Endothelial cell of umbilical vein (primary cell): ENCODE measurements around the gene NHS. TPM values are rescaled to one million over a fixed set of nuclear protein-coding genes. Genes with fewer than 3 reads are reported as not detected.

ENCODE experiments used
- BruUV-seq: library from RNA; stranded (reverse); fragments of 400-500 nt; replicated peaks from 2 replicates; lab custom pipeline; 2021; lab: Mats Ljungman, UMichigan
- CTCF ChIA-PET: fragments of 300-600, 350-600 bp; sonication (Branson Sonifier 250); formaldehyde crosslinking; loops from one replicate; lab custom pipeline; 2021; ENCODE audit warnings: antibody characterized with exemption, inconsistent platforms; lab: Charles Lee
- POLR2A ChIA-PET: fragments of 300-600, 350-600 bp; sonication (Branson Sonifier 250); formaldehyde crosslinking; loops from one replicate; lab custom pipeline; 2021; ENCODE audit warnings: antibody characterized with exemption, inconsistent platforms; lab: Charles Lee
- DNase-seq: peaks from one replicate; pipeline ENCODE4 v3.0.0-alpha.2; 2011; ENCODE audit warnings: low read depth, low spot score
- FAIRE-seq: peaks from 2 replicates; lab custom pipeline; 2011; peaks lifted over from hg19 to GRCh38; lab: Jason Lieb, UNC
- H2AFZ ChIP-seq: 2 replicates; pipeline ENCODE4 v1.6.0; 2012; ENCODE audit warnings: low read depth, low read length, control low read depth, inconsistent platforms
- H3K27ac ChIP-seq: 2 replicates; pipeline ENCODE4 v1.5.1; 2011; ENCODE audit warnings: low read depth, mild to moderate bottlenecking, control low read depth, low read length, moderate library complexity; ENCODE audit not compliant: insufficient read depth
- H3K27me3 ChIP-seq, 2 experiments: 2 replicates each; pipeline versions ENCODE4 v1.6.0 to v1.6.1; 2011; ENCODE audit warnings: low read length in 2 of 2, mixed read lengths in 1 of 2; ENCODE audit not compliant: control insufficient read depth in 2 of 2, insufficient read depth in 2 of 2
- H3K36me3 ChIP-seq, 2 experiments: 2 replicates in 1 of 2; 3 replicates in 1 of 2; pipeline ENCODE4 v1.5.1; 2011; ENCODE audit warnings: low read length in 2 of 2, mild to moderate bottlenecking in 1 of 2, moderate library complexity in 1 of 2; ENCODE audit not compliant: control insufficient read depth in 2 of 2, insufficient read depth in 2 of 2; ENCODE audit errors: extremely low read depth in 1 of 2
- H3K4me1 ChIP-seq: 3 replicates; pipeline ENCODE4 v1.5.1; 2011; ENCODE audit warnings: mild to moderate bottlenecking, low read length; ENCODE audit not compliant: control insufficient read depth, insufficient read depth; ENCODE audit errors: extremely low read depth
- H3K4me2 ChIP-seq: 2 replicates; pipeline ENCODE4 v1.6.1; 2011; ENCODE audit warnings: low read length, control low read depth, mixed read lengths; ENCODE audit not compliant: insufficient read depth
- H3K4me3 ChIP-seq, 3 experiments: fragments of 200-600 bp in 1 of 3; sonication (generic), shearing (Covaris generic) in 1 of 3; replicated peaks in 1 of 3; 2 replicates each; pipeline ENCODE4 v1.5.1; 2011 to 2016; ENCODE audit warnings: control low read depth in 3 of 3, low read length in 3 of 3, mild to moderate bottlenecking in 2 of 3, inconsistent platforms in 1 of 3, low read depth in 1 of 3, moderate library complexity in 1 of 3; ENCODE audit not compliant: insufficient read depth in 1 of 3
- H3K79me2 ChIP-seq: 2 replicates; pipeline ENCODE4 v1.6.0; 2012; ENCODE audit warnings: low read length, inconsistent platforms; ENCODE audit not compliant: control insufficient read depth, insufficient read depth
- H3K9ac ChIP-seq: replicated peaks from 2 replicates; pipeline ENCODE3; 2011; ENCODE audit warnings: low read length, control low read depth; ENCODE audit not compliant: insufficient read depth; ENCODE audit errors: extremely low read depth
- H3K9me1 ChIP-seq: replicated peaks from 3 replicates; pipeline ENCODE4 v1.6.0; 2011; ENCODE audit warnings: mild to moderate bottlenecking, low read length; ENCODE audit not compliant: control insufficient read depth, insufficient read depth; ENCODE audit errors: extremely low read depth
- H3K9me3 ChIP-seq: replicated peaks from 2 replicates; pipeline ENCODE4 v1.5.1; 2012; ENCODE audit warnings: low read length, inconsistent platforms; ENCODE audit not compliant: control insufficient read depth, insufficient read depth
- H4K20me1 ChIP-seq: replicated peaks from 2 replicates; pipeline ENCODE3; 2011; ENCODE audit warnings: mild to moderate bottlenecking, low read length; ENCODE audit not compliant: control insufficient read depth, insufficient read depth; ENCODE audit errors: extremely low read depth
- CTCF ChIP-seq, 2 donors: IDR thresholded peaks; 1 replicate in 1 of 2; 2 replicates in 1 of 2; pipeline ENCODE4 v1.5.1; 2011; ENCODE audit warnings: low read length in 2 of 2, mild to moderate bottlenecking in 2 of 2, moderate library complexity in 2 of 2, control low read depth in 1 of 2, inconsistent platforms in 1 of 2, low read depth in 1 of 2; ENCODE audit not compliant: insufficient read depth in 1 of 2; ENCODE audit errors: extremely low read depth in 1 of 2
- EZH2 ChIP-seq: IDR thresholded peaks from 2 replicates; pipeline ENCODE4 v1.6.1; 2012; ENCODE audit warnings: borderline replicate concordance, low read depth, mild to moderate bottlenecking, moderate library complexity, low read length, inconsistent platforms; ENCODE audit not compliant: severe bottlenecking
- FOS ChIP-seq: IDR thresholded peaks from 2 replicates; pipeline ENCODE4 v1.6.1; 2011; ENCODE audit warnings: mild to moderate bottlenecking, low read length, moderate library complexity, borderline replicate concordance; ENCODE audit not compliant: insufficient read depth
- GATA2 ChIP-seq: IDR thresholded peaks from 2 replicates; pipeline ENCODE4 v1.7.0; 2011; ENCODE audit warnings: low read depth, mild to moderate bottlenecking, moderate library complexity, mixed read lengths, low read length; ENCODE audit not compliant: insufficient read length, insufficient read depth
- JUN ChIP-seq: IDR thresholded peaks from 2 replicates; pipeline ENCODE4 v1.6.1; 2011; ENCODE audit warnings: borderline replicate concordance, low read depth; ENCODE audit not compliant: insufficient read length, insufficient read depth
- MAX ChIP-seq: IDR thresholded peaks from 2 replicates; pipeline ENCODE4 v1.6.1; 2011; ENCODE audit not compliant: insufficient read depth, insufficient read length
- MYC ChIP-seq: IDR thresholded peaks from one replicate; pipeline ENCODE4 v1.6.1; 2011; ENCODE audit warnings: mild to moderate bottlenecking, low read depth, low read length
- POLR2A ChIP-seq: IDR thresholded peaks from 2 replicates; pipeline ENCODE4 v1.6.1; 2012; ENCODE audit warnings: low read depth, mild to moderate bottlenecking, control low read depth, low read length
- POLR2AphosphoS5 ChIP-seq: IDR thresholded peaks from 2 replicates; pipeline ENCODE4 v1.6.1; 2012; ENCODE audit warnings: low read depth, mild to moderate bottlenecking, control low read depth, low read length, moderate library complexity; ENCODE audit not compliant: insufficient read depth
- dilution Hi-C: fragments of 300-500 bp; cut with MboI; formaldehyde crosslinking; loops from one replicate; pipeline ENCODE4 v1.15.0; 2019; ENCODE audit warnings: low sequenced_read_pairs; ENCODE audit not compliant: extremely low pct_ligation_motif_present
- intact Hi-C: fragments of 100-400 bp; cut with micrococcal nuclease; formaldehyde crosslinking; loops from one replicate; pipeline ENCODE4 v1.10.0; 2022
- polyA plus RNA-seq, 4 experiments: library from polyadenylated mRNA; depleted of rRNA in 3 of 4; stranded (reverse) in 3 of 4; unstranded in 1 of 4; fragments of >200 nt; gene quantifications; 2 replicates each; pipeline versions ENCODE4 v1.2.1 to v1.2.3, GENCODE V29; 2011 to 2012; ENCODE audit warnings: missing spikeins in 1 of 4
- total RNA-seq: library from RNA; stranded (reverse); gene quantifications from 2 replicates; pipeline ENCODE4 v1.2.3, GENCODE V29; 2021

The NHS gene
- total and polyA plus RNA-seq, 2 donors (not counting 3 experiments of a cell fraction or from before 2014, with no cell fraction given): 0.07 to 0.46 TPM

DNA sequence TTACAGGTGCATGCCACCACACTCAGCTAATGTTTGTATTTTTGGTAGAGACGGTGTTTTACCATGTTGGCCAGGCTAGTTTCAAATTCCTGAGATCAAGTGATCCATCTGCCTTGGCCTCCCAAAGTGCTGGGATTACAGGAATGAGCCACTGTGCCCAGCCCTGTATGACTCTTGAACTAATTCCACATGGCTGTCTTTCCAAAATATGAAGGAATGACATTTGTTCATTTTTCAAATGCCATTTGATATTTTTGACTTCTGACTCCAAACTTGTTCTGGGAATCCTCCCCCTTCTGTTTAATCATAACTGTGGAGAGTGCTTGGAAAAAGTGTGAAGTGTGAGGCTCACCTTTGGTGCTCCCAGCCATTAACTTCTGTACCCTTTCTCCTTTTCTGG is 119.2 kb downstream of the NHS start:
- Histone ChIP-seq H3K4me3 (no peak overlapping the region), H3K79me2 (no peaks in the 10 kb centered on the region), H2AFZ (no peak overlapping the region), H3K9me1 (no peaks in the 10 kb centered on the region), H4K20me1 (no peaks in the 10 kb centered on the region), H3K27me3 (no peaks in the 10 kb centered on the region), H3K9ac (no peak overlapping the region), H3K36me3 (no peaks in the 10 kb centered on the region), H3K4me2 (no peak overlapping the region), H3K4me1 (no peaks in the 10 kb centered on the region), H3K9me3 (no peaks in the 10 kb centered on the region), H3K27ac (no peak overlapping the region)
- dilution Hi-C loops (no loop called here), intact Hi-C loops (no loop called here)
- POLR2A ChIA-PET: no interaction called here
- BruUV-seq: no TSS peak
- FAIRE-seq: no peak
- DNase-seq: no peak
- TF ChIP-seq CTCF (IDR thresholded peaks at IDR 0.05; ENCODE audit: extremely low read depth in 1 of 2, insufficient read depth in 1 of 2, low read depth in 1 of 2, low read length in 2 of 2) (no peak), POLR2A (no peak), GATA2 (no peak)
- CTCF ChIA-PET: no interaction called here

GRCh38 chrX:17495052-17495451 is 120.1 kb downstream of the NHS start:
- DNase-seq (no peak), FAIRE-seq (no peak)
- Histone ChIP-seq H3K4me1 (no peaks in the 10 kb centered on the region), H3K4me3 (no peak overlapping the region), H3K27ac (no peak overlapping the region), H2AFZ (no peak overlapping the region), H3K79me2 (no peaks in the 10 kb centered on the region), H3K9ac (no peak overlapping the region), H4K20me1 (no peaks in the 10 kb centered on the region), H3K9me1 (no peaks in the 10 kb centered on the region), H3K36me3 (no peaks in the 10 kb centered on the region), H3K4me2 (no peak overlapping the region), H3K9me3 (no peaks in the 10 kb centered on the region), H3K27me3 (no peaks in the 10 kb centered on the region)
- intact Hi-C loops: no loop called here
- dilution Hi-C loops: no loop called here
- CTCF ChIA-PET: no interaction called here
- TF ChIP-seq JUN (no peak), FOS (no peak), MYC (no peak), EZH2 (no peak), GATA2 (no peak), CTCF (IDR thresholded peaks at IDR 0.05; ENCODE audit: extremely low read depth in 1 of 2, insufficient read depth in 1 of 2, low read depth in 1 of 2, low read length in 2 of 2) (no peak), POLR2AphosphoS5 (no peak), MAX (no peak), POLR2A (no peak)
- POLR2A ChIA-PET: no interaction called here
- no TSS peak for BruUV-seq
